Dedifferentiated amniotic fluid mesenchymal stem cell (primary cell): ENCODE data around the gene ADORA1.

Source experiments
- DNase-seq: peaks from one replicate; pipeline ENCODE4 v3.0.0-alpha.2; 2016; ENCODE audit errors: extremely low spot score

Gene ADORA1

DNA sequence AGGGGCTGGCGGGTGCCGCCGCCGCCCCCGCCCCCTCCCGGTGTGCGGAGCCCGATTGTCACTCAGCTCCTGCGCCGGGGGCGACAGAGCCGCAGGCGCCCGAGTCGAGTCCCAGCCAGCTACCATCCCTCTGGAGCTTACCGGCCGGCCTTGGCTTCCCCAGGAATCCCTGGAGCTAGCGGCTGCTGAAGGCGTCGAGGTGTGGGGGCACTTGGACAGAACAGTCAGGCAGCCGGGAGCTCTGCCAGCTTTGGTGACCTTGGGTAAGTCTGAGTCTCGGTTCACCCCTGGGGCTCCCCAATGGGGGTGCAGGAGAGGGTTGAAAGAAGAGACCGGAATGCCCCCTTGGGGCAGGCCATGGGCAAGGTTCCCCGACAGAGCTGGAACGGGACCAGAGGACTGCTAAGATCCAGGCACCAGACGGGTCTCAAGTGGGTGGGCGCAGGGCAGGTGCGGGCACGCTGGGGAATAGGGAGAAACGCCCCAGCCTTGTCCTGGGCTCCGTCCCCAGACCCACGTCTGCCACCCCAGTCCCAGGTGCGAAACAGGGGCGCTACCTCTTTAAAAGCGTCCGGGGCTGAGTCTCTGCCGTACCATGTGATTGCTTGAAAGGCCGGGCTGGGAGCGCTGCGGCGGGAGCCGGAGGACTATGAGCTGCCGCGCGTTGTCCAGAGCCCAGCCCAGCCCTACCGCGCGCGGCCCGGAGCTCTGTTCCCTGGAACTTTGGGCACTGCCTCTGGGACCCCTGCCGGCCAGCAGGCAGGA lies at the start of gene ADORA1:
TSS of gene ADORA1 (plus strand) at position 61 of the 765 bp plus-strand sequence. CDS start 1,116 bp downstream, outside the sequence.
- DNase-seq, result no peak

DNA sequence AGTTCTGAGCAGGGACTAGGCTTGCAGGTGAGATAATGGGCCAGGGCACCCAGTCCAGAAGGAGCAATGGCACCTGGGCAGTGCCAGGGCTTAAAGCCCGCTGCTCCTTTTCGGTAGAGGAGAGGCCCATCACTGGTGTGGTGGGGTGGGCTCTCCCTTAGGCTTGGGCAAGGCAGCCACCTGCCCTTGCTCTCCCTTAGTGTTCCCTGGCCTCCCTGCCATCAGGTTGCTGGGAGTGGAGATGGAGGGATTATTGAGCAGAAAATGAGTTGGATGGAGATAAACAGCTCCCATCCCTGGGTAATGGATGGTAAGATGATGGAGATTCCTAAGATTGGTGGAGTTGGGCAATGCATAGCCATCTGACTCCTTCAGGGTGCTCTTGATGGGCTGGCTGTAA lies 49.6 kb upstream of the ADORA1 start:
- DNase-seq, result no peak

DNA sequence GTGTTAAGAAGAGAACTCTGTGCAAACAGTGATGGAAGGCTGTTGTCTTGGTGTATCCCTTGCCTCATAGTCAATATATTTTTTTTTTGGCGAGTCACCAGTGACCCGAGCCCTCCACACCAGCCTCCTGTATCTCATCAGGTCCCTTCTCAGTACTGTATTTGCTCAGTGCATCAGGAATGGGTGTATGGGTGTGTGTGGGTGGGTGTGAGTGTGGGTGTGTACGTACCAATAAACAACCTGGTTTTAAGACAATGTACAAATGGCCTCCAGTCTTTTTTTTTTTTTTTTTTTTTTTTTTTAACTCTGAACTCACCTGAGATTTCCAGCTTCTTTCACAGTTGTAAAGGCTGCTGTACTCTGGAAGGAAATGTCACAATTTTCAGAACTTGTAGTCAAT lies 49.0 kb upstream of the ADORA1 start:
- DNase-seq, result no peak

DNA sequence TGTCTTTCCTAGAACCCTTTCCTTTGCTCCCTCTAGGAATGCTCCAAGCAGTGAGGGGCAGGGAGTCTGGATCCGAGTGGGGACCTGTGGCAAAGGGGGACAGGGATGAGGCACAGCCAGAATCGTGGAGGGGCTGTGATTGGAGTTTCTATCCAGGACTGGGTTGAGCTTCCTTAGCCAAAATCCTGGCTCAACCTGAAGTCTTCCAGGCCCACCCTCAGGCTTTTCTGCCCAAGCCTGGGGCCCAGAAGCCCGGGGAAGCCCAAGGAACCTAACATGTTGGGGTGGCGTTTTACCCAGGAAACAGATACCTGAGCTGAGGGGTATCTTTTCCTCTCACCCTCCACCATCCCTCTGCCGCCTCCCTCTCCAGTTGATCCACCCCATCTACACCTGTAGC lies 47.1 kb upstream of the ADORA1 start:
- DNase-seq, result no peak

DNA sequence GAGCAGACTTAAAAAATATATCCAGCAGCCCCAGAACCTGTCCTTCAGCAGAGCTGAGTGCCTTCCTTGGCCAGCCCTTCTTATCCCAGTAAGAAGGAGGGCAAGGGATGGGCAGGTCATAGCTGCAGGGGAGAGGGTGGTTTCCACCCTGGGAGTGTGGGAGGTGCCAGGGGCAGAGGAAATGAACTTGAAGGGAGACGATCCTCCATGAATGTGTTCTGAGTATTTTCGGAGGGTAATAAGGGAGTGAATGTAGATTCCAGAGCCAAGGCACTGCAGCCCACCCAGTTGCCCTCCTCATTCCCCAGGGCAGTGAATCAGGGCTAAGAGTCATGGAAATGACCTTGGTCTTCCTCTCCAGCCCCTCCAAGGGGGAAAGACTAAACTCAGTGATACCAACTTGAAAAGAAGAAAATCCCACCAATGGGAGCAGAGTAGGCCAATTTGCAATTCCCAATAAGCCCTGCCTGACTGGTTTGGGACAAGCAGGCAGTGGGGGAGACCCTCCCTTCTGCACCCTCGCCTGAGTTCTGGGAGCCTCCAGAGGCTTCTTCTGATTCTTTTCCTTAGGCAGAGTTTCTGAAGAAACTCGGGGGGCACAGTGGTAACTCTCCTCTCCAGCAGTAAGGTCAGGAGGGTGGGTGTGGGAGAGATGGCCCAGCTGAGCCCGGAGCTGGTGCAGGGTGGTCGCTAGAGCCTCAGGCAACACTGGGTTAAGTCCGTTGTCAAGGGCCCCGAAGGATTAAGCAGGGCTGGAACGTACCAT lies 45.9 kb upstream of the ADORA1 start:
- DNase-seq, result no peak

DNA sequence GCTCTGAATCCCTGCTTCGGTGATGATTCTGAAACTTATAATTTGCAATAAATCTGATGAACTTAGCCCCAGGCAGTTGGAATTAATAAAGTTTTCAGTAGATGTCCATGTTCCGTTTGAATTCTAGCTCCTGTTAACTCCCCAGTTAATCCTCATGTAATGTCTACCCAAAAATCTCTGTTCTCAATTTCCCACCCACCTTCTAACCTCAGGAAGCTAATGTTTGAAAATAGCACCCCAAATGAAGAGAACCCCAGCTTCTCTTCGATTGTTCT lies 45.4 kb upstream of the ADORA1 start:
- DNase-seq, result no peak

DNA sequence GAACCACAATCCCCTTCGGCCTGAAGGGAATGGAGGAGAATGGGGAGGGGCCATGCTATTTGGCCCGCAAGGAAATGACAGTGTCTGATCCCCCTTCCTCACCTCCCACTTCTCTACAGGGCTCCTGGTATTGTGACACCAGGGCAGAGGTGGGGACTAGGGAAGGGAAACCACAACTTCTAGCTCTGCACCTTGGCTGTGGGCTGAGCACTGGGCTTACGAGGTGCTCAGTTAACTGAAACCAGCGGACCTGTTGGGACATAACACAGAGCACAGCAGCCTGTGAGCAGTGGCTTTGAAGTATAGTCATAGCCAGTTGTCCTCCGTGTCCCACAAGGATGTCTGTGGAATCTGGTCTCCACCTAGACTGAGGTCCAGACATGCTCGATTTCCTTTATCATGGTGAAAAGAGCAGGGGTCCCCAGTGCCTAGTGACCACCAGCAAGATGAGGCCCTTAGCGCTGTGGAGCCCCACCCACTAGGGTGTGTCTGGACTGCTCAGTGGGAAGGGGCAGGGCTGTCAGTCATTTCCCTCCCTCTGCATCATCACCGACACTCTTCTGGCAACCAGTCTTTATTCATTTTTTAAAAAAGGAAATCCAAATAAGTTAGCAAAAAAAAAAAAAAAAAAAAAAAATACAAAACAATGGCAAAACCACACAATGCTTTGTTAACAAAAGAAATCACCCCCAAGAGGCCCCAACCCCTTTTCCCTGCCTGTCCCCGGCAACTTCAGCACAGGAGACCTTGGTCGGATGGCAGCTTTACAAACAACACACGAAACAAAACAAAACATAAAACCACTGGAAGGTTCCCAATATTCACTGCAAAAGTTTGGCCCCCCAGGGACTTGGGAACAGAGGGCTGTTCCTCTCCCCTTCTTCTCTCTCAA lies 44.7 kb upstream of the ADORA1 start:
- DNase-seq, result no peak

DNA sequence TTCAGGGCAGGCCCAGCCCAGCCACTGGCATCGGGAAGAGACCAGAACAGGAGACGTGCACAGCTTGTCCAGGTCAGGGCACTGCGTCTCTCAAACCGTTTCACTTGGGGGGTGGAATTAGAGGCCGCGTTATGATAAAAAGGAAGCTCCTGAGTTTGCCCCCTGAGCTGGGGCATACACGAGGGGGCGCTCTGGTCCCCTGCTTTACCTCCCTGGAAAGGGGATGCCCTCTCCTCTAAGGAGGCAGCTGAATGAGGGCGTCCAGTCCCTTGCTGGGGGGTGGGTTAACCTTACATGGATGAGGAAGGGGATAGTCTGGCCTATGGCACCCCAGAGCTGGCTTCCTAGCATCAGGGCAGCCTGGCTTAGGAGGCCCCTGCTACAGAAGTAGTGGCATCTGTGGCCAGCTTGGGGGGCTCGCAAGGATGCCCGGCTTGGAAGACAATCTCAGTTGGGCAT lies 44.0 kb upstream of the ADORA1 start:
- no peak for DNase-seq

DNA sequence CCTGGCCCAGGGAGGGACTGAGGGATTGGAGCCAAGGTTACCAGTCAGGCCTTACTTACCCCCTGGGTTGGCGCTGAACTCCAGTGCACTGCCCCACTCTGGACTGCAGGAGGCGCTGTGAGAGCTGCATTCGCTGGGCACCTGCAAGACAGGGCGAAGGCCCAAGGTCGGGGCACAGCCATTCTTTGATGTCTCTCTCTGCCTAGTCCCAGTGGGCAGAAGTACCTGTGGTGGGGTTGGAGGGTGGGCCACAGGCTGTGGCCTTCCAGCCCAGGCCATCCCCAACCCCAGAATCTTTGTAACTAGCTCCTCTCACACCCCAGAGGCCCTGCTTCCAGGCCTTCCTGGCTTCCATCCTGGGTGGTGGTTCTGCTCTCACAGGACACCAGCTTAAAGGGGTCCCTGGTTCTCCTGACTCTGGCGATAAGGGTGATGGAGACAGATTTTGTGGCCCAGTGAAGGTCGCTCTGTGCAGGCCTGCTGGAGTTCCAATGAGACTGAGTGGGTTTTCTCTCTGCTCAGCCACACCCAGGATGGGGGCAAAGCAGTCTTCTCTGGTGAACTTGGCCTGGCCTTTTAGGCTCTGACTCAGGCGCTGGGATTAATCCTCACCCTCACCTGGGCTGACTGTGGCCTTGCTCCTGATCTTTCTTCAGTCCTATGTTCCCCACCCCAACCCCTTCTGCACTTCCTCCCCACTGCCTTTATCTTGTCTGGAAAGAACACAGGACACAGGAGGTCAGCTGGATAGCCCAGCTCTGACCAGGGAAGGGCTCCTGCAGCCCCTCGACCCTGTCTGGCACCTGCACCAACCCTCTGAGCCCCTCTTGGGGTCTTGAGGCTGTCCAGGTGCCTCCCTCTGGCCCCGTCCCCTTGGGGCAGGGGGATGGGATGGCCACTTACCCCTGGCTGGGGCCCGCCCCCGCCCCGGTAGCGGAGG lies 42.7 kb upstream of the ADORA1 start:
- no peak for DNase-seq

DNA sequence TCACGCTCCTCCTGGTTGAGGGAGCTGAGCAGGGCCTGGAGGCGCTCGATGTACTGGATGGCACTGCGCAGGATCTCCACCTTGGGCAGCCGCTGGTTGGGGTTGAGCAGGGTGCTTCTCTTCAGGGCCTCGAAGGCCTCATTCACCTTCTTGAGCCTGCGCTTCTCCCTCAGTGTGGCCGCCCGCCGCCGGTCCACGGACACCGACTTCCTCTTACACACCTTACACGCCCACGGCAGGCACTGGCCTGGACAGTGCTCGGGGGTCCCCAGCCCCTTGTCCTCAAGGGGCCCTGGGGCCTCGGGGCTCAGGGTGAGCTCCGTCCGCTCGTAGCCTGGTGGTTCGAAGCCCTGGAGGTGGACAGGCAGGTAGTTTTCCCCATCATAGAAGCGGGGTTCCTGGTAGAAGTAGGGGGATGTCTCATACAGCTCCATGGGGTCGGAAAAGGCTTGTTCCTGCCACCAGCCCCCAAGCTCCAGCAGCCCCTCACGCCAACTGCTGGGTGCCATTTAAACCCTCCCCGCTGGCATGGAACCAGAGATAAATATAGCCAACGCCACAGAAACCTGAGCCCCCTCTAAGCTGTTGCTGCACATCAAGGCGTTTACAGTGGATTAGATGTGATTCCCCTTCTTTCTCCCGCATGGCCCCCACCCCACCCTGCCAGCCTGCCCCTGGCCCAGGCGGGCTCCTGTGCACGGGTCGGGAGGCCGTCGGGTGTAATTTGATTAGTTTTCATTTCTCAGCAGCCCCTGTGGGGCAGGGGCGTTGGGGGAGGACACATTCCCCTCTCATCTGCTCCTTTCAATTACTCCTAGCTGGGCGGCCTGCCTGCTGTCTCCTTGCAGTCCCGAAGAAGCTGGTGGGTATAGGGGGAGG lies 41.8 kb upstream of the ADORA1 start, which contains the start of gene MYOG:
TSS of gene MYOG (minus strand) at position 485 of the 879 bp plus-strand sequence. CDS start at position 434, 51 bp downstream.
- no peak for DNase-seq

DNA sequence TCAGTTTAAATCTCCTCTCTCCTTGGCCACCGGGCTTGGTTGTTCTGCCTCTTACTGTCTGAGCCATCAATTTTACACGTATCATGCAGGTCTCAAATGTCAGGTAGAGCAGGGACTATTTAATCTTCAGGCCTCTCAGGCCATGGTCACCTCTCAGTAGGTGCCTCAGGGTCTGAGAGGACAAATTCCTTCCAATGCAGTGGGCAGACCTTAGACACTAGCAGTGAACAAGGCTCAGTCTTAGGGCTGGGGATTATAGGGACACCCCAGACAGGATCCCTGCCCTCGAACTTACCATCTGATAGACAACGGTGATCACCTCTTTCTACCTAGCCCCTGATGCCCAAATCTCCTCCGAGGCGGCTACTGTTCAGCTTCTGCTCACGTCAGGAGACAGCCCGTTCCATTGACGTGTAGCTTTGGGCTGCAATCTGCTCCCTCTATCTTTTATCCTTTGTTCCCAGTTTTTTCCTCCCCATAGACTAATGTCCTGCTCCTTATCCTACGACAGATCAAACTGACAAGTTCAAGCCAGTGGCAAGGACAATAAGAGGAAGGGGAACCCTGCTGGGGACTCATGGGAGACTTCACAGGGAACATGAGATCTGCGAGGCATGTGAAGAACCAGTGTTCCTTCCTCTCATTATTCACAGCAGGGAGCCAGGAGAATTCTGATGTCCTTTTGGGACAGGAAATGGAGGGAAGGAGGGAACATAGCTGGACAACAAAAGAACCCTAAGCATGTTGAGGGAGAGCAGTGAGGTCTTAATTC lies 40.3 kb upstream of the ADORA1 start:
- no peak for DNase-seq

DNA sequence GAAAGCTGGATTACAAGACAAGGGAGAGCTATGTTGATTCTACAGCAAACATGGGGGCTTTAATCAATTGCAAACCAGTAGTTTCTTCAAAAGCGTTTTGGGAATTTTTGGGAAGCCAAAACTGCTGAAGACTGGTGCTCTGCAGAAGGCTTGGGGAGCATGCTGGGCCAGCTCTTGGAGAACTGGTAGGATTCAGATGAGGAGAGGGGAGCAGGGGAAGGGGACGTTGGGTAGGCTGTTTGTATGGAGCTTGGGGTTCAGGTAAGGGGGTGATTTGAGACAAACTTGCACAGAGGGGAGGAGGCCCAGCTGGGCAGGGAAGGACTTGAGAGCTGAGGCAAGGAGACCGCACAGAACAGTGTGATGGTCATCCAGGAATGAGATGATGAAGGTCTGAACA lies 39.1 kb upstream of the ADORA1 start:
- DNase-seq, result no peak

DNA sequence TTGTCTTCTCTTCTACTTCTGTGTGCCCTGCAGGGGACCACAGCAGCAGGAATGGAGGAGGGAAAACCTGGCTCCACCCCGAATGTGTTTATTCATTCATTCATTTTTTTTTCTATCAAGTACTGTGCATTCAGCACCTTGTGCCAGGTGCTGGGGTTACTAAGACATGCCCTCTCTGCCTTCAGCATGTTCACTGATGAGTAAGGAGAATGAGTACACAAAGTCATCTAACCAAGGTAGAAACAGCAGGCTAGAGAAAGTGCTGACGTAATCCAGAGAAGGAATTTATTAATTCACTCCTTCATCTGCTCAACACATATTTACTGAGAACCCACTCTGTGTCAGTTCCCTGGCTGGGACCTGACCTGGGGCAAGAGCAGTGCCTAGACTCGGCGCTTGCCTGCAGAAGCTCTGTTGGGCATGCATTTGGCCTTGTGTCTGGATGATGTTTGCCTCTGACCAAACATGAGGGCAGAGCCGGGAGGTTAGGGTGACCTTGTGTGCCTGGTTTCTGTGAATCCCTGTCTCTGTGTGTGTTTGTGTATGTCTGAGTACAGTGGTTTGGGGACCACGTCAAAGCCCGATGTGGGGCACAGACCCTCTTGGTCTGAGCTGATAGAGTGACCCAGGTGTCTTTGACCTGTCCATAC lies 38.4 kb upstream of the ADORA1 start:
- DNase-seq, result no peak

DNA sequence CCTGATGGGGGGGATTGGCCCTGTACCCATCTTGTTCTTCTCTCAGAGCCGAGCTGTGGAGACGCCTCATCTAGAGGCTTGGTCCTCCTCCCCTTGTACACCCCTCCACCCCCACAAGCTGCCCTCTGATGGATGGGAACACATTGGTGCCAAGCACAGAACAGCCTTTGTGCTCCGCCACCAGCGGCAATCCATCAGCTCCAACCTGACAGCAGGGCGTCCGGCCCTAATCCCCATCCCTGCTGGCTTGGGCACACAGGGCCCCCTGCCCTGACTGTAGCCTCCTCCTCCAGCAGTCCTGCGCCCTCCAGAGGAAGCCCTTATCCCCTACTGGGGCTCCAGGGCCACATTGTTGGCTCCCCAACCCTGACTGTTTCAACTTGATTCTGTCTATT lies 37.9 kb upstream of the ADORA1 start:
- no peak for DNase-seq

DNA sequence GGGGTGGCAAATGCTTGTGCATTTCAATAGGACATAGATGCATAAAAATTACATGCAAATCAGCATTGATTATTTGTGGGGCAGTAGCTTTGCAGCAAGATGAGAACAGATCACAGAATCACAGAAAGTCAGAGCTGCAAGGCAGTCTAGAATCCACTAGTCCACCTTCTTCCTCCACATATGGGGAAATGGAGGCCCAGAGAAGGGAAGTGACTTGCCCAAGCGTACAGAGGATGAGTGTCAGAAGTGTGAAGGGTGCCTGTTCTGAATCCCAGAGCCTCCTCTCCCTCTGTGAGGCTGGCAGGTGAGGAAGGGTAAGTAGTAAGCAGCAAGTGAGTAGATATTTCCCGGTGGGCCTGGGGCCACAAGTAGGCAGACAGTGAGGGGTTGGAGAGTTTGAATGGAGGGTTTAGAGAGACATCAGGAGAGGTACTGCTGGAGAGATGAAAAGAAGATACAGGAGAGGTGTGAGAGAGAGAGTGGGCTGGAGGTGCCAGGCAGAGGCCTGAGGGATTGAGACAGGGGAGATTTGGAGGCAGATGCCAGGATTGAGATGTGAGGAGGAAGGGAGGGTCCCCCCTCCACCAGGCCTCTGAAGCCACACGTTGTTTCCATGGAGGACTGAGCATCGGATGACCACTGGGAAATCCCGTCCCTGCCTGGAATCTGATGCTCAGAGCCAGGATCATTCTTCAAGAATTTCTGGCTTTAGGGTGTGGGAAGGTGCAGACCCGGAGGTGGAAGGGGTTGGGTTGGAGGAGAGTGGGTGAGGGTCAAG lies 36.9 kb upstream of the ADORA1 start:
- no peak for DNase-seq

DNA sequence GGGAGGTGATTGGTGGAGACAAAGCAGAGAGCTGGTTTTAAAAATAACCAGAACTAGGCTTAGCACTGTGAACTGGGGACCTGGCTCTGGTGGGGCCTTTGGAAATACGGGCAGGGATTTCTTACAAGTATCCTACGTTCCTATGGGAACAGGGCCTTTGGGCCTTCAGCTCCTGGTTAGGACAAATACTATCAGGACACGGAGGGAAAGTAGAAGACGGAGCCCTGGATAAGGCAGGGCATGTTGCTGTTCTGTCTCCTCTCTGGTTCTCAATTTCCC lies 36.4 kb upstream of the ADORA1 start:
- DNase-seq, result no peak

DNA sequence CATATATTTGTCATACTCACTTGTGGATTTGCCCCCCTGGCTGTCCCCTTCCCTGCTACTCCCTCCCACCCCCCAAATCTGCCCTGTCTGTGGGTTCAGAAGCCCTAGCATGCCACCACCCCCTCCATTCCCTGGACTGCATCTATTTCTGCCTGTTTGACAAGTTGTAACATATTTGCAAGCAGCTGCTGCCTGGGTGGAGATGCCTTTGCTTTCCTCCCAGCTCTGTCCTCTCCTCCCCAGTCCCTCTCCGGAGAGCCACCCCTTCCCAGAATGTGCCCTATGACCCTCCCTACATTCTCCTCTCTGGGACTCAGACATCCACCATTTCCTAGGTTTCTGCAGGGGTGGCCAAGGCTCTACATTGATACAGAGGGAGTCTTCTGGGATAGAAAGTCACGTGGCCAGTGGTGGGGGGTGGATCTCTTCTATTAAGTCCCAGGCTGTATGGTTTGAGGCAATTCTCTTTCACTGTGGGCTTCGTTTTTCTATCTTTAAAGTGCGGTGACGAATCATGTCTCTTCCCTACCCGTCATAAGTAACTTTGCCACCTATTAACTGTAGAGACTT lies 35.7 kb upstream of the ADORA1 start:
- DNase-seq, result no peak
